Panc1 (cell line): ENCODE data around the gene B4GALT2. TPM values are rescaled to one million over a fixed set of nuclear protein-coding genes. Genes with fewer than 3 reads are reported as not detected.
A peak's percentile ranks its signal among the peaks of the same experiment; 100 is the strongest.

Experiments
- ATAC-seq: fragments of 200-7000 bp; cut with Tn5 transposase; 2 replicates; pipeline ENCODE4 v1.9.1; 2020; ENCODE audit warnings: mild to moderate bottlenecking, moderate library complexity
- BruUV-seq: library from RNA; stranded (reverse); fragments of 400-500 nt; replicated peaks from 2 replicates; lab custom pipeline; 2021; lab: Mats Ljungman, UMichigan
- CTCF ChIA-PET: fragments of 300-600 bp; sonication (Branson Sonifier 250); formaldehyde crosslinking; loops from one replicate; lab custom pipeline; 2022; ENCODE audit warnings: antibody characterized with exemption; lab: Charles Lee
- POLR2A ChIA-PET: fragments of 300-600 bp; sonication (Branson Sonifier 250); formaldehyde crosslinking; loops from one replicate; lab custom pipeline; 2022; ENCODE audit warnings: antibody characterized with exemption; lab: Charles Lee
- DNase-seq: peaks from one replicate; pipeline ENCODE4 v3.0.0-alpha.2; 2010; ENCODE audit warnings: low read depth, low spot score
- H3K27ac ChIP-seq: 2 replicates; pipeline ENCODE4 v1.5.1; 2011; ENCODE audit warnings: mild to moderate bottlenecking, low read length, inconsistent platforms
- H3K27me3 ChIP-seq: fragments of 200-500 bp; sonication (Bioruptor generic); 2 replicates; pipeline ENCODE4 v1.6.0; 2014; ENCODE audit warnings: low read length, inconsistent platforms; ENCODE audit not compliant: control insufficient read depth, insufficient read depth
- H3K36me3 ChIP-seq: fragments of 200-500 bp; sonication (Bioruptor generic); 2 replicates; pipeline ENCODE4 v1.5.1; 2014; ENCODE audit warnings: inconsistent platforms, mild to moderate bottlenecking, low read length, moderate library complexity; ENCODE audit not compliant: control insufficient read depth, insufficient read depth
- H3K4me1 ChIP-seq: 2 replicates; pipeline ENCODE4 v1.5.1; 2011; ENCODE audit warnings: inconsistent platforms, mild to moderate bottlenecking, low read length, moderate library complexity; ENCODE audit not compliant: control insufficient read depth, insufficient read depth
- H3K4me3 ChIP-seq, 2 experiments: 2 replicates each; pipeline ENCODE4 v1.5.1; 2011 to 2012; ENCODE audit warnings: low read depth in 2 of 2, low read length in 2 of 2, mild to moderate bottlenecking in 2 of 2, inconsistent platforms in 1 of 2, moderate library complexity in 1 of 2
- H3K9me3 ChIP-seq: fragments of 200-500 bp; sonication (Bioruptor generic); 2 replicates; pipeline ENCODE4 v1.5.1; 2014; ENCODE audit warnings: low read depth, mild to moderate bottlenecking, inconsistent platforms, low read length, moderate library complexity; ENCODE audit not compliant: control insufficient read depth, insufficient read depth
- CTCF ChIP-seq: fragments of 450-650 bp; IDR thresholded peaks from 2 replicates; pipeline ENCODE4 v1.5.1; 2017; ENCODE audit warnings: mild to moderate bottlenecking
- POLR2AphosphoS5 ChIP-seq: IDR thresholded peaks from 2 replicates; pipeline ENCODE4 v1.6.1; 2012; ENCODE audit warnings: mild to moderate bottlenecking, low read depth, low read length, moderate library complexity
- REST ChIP-seq, 2 experiments: IDR thresholded peaks; 2 replicates each; pipeline ENCODE4 v1.6.1; 2011 to 2012; ENCODE audit warnings: low read depth in 2 of 2, control low read depth in 1 of 2, low read length in 1 of 2, mild to moderate bottlenecking in 1 of 2, moderate library complexity in 1 of 2; ENCODE audit not compliant: insufficient read depth in 1 of 2
- SIN3A ChIP-seq: IDR thresholded peaks from 2 replicates; pipeline ENCODE4 v1.6.1; 2012; ENCODE audit warnings: low read depth, mild to moderate bottlenecking, low read length, moderate library complexity, borderline replicate concordance; ENCODE audit not compliant: insufficient read depth
- TCF7L2 ChIP-seq: IDR thresholded peaks from 2 replicates; pipeline ENCODE4 v1.6.1; 2011; ENCODE audit warnings: mild to moderate bottlenecking, low read depth, low read length, inconsistent platforms
- in situ Hi-C: cut with HindIII; loops from 2 replicates; pipeline ENCODE4 v1.10.0; 2016; ENCODE audit warnings: low sequenced_read_pairs, low pct_unique_long_range_greater_than_20kb
- intact Hi-C: fragments of 100-400 bp; cut with micrococcal nuclease; formaldehyde crosslinking; loops from one replicate; pipeline ENCODE4 v1.10.0; 2022; ENCODE audit not compliant: unreplicated experiment
- total RNA-seq: library from RNA; stranded (reverse); gene quantifications from one replicate; pipeline ENCODE4 v1.2.1, GENCODE V29; 2021; ENCODE audit not compliant: unreplicated experiment

The B4GALT2 gene
- total RNA-seq, 1 experiment from 2014 or later, result 90.1 TPM

GRCh38 chr1:44031252-44032169, 52.5 kb downstream of the B4GALT2 start, which contains the start of gene SLC6A9:
TSS of gene SLC6A9 (minus strand) at chr1:44031462. CDS start at chr1:44024277, 7,185 bp downstream.
- TSS peak; percentile 81 for BruUV-seq
- POLR2A ChIA-PET, result interaction anchor here (0.6 kb wide), 1 partner anchor 564 kb away, joined by 5 read pairs; no protein-coding TSS in a partner anchor

GRCh38 chr1:44032170-44032790, 53.3 kb downstream of the B4GALT2 start:
- TF ChIP-seq SIN3A (no peak), TCF7L2 (no peak), REST (IDR thresholded peaks at IDR 0.05; ENCODE audit: insufficient read depth in 1 of 2, low read depth in 2 of 2, low read length in 1 of 2) (no peak), POLR2AphosphoS5 (no peak), CTCF (no peak)
- Histone ChIP-seq H3K36me3 (no peaks in the 10 kb centered on the region; the same call in 1 of the 2 replicates), H3K4me3 (no peak overlapping the region; a peak in 1 of 4 replicates), H3K27me3 (no peaks in the 10 kb centered on the region), H3K9me3 (no peaks in the 10 kb centered on the region), H3K4me1 (peaks cover 15% of the 10 kb centered on the region), H3K27ac (no peak overlapping the region)
- no peak for DNase-seq
- ATAC-seq, result no peak
- CTCF ChIA-PET, result interaction anchor here (0.7 kb wide), 1 partner anchor 249 kb away, joined by 3 read pairs; no protein-coding TSS in a partner anchor
- in situ Hi-C loops (no loop called here), intact Hi-C loops (no loop called here)
- no TSS peak for BruUV-seq
- POLR2A ChIA-PET, result interaction anchor here (0.6 kb wide), 1 partner anchor 563 kb away, joined by 5 read pairs; no protein-coding TSS in a partner anchor

More at GRCh38 chr1:44031252-44032169, 52.5 kb downstream of the B4GALT2 start, which contains the start of gene SLC6A9:
- CTCF ChIA-PET, result interaction anchor here (0.7 kb wide), 1 partner anchor 248 kb away, joined by 3 read pairs; no protein-coding TSS in a partner anchor
- 0 out of 2 replicates have a peak, but pooled peaks have one; percentile 44 for TF ChIP-seq SIN3A
- TF ChIP-seq POLR2AphosphoS5, result no peak
- intact Hi-C loops, result no loop called here
- Histone ChIP-seq H3K27me3 (no peaks in the 10 kb centered on the region), H3K36me3 (no peaks in the 10 kb centered on the region; the same call in 1 of the 2 replicates), H3K4me1 (peaks cover 15% of the 10 kb centered on the region), H3K4me3 (peak within 1 kb of the TSS; percentile 78 to 86), H3K9me3 (no peaks in the 10 kb centered on the region), H3K27ac (peak within 1 kb of the TSS; percentile 76)
- in situ Hi-C loops, result no loop called here
- DNase-seq (no peak), ATAC-seq (no peak)
